KG1 (cell line): ENCODE results near the gene PRDM16.

Source experiments
- DNase-seq: peaks from one replicate; lab custom pipeline; 2025; lab: John Stamatoyannopoulos, UW

PRDM16 gene

GRCh38 chr1:3206696-3207095, 137.7 kb downstream of the PRDM16 start:
- DNase-seq, result no peak

DNA sequence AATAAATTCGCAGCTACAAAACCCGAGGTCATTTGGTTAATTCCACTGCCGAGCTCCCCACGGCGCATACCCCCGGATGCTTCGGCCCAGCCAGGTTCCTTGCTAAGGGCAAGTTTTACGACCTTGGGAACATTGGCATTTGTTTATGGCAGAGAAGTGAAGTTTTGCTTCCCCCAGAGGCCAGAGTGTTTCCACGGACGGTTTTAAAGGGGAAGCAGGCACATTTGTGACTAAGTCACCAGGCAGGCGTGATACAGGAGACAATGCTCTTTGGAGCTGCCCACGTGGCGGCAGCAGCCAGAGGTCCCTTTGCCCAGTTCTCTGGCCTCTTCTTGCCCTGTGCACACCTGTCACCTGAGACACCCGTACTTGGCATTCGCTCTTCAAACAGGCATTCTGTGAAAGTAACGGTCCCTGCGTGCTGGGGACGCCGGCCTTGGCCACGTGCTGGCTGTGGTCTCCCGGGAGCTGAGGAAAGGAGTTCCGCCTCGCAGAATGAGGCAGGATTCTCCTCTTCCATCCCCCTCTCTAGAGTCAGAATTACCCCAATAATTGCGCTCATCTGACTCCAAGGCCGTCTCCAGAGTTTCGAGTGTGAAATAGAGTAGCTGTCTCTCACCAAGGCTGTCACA, 138.3 kb downstream of the PRDM16 start:
- no peak for DNase-seq

DNA sequence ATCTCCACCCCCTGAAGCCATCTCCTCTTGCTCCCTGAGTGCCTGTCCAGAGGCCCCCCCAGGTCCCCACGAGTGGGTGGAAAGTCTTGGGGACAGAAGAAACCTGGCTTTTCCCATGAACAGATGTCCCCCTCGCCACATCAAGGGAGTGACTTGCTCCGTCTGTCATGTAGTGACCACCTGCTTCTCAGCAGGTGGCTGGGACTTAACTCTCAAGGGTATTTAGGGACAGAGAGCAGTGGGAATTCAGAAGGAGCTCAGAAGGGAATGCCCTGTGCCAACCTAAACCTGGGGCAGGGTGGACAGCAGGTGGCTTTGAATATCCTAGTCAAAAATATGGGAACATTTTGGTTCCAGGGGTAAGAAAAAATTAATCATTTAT, 139.8 kb downstream of the PRDM16 start:
- no peak for DNase-seq

DNA sequence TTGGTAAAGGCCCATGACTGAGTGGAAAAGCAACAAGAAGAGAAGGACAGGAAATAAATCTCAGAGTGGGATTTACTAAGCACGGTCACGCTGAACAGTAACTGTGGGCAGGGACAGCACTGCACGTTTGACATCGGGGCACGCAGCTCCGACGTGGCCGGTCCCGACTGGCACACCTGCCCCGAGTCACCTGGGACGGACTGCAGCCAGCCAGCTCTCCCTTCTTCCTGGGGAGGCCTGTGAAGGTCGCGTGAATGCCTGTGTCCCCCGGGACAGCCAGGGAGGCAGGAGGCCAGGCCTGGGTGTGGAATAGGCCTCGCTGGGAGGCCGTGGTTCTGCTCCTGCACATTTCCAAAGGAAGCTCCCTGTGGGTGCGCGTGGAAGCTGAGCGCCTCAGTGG, 140.2 kb downstream of the PRDM16 start:
- no peak for DNase-seq

GRCh38 chr1:3211582-3212375, 142.8 kb downstream of the PRDM16 start:
- no peak for DNase-seq

DNA sequence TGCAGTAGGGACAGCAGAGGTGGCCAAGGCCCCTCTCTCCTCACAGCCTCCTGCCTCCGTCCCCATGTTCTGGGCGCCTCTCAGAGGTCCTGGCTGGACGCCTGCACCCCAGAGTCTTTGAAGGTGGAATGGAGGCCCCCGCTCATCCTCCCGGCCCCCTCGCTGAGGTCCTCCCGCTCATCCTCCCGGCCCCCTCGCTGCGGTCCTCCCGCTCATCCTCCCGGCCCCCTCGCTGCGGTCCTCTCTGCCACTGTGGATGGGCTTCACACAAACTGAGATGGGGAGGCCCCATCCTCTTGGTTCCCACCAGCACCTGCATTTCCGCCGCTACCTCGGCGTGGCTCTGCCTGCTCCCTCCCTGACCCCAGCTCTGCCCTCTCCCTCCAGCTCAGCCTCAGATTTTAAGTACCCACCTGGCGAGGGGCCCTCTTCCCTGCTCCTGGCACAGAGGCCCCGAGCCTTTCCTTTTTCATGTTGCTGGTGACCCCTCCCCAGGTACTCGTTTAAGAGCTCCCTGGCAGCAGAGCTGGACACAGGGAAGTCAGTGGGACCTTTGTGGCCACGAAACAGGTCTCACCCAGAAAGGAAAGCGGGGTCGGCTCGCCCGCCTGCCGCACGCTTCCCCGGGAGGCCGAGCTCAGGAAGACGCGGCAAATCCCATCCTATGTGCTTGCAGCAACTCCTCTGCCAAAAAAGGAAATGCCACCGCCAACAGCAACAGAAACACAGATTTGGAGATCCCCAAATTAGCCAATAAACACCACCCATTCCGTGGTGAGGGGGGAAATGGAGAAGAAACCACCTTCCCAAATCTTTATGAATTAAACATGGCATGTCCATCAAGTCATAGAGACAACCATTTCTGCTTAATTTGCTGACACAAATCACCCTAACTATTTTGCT, 143.7 kb downstream of the PRDM16 start:
- no peak for DNase-seq

- no peak for DNase-seq
Measured at GRCh38 chr1:3213730-3214129, 144.7 kb downstream of the PRDM16 start.

DNA sequence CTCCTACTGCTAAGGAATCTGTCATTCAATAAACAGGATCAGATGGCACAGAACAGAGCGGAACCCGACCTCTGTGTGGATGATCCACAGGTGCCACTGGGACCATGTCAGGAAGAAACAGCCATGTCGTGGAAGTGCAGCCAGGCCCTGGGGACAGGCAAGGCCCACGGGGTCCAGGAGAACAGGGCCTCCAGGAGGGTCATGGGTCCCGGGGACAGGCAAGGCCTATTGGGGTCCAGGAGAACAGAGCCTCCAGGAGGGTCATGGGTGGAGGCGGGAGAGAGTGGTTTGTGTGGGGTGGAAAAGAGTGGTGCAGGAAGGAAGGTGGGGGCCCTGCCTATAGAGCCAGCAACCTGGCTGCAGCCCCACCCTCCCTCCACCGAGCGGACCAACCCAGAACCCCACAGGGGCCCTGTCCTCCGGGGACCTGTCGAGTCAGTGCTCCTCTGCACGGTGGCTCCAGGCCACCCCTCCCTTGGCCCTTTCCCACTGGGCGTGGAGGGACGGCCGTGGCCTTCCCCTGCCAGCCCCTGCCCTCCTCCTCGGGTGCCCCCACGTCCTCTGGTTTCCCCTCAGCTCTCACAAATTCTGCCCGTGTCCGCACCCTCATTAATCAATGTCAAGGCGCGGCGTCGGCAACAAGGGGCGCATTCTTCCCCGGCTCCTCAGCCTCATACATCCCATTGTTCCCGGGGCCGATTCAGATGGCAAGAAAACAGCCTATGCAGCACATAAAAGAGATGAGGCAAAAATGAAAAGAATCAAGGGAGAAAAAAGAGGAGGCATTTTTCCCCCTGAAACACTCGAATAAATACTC, 146.4 kb downstream of the PRDM16 start:
- DNase-seq, result no peak

DNA sequence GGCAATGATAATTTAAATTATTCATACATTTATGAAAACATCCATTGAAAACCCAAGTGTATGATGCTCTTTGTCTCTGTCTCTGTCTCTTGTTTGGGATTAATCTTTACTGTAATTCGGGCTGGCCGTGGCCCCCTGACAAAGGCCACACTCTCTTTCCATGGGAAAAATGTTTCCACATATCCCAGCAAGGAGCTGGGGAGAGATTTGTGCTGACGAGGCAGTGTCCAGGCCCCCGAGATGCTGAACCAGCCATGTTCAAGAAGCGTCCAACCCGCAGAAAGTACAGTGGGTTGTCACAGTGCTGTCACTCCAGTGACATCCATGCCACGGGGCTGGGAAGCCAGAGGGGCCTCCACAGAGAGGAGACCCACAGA, 147.0 kb downstream of the PRDM16 start:
- no peak for DNase-seq

DNA sequence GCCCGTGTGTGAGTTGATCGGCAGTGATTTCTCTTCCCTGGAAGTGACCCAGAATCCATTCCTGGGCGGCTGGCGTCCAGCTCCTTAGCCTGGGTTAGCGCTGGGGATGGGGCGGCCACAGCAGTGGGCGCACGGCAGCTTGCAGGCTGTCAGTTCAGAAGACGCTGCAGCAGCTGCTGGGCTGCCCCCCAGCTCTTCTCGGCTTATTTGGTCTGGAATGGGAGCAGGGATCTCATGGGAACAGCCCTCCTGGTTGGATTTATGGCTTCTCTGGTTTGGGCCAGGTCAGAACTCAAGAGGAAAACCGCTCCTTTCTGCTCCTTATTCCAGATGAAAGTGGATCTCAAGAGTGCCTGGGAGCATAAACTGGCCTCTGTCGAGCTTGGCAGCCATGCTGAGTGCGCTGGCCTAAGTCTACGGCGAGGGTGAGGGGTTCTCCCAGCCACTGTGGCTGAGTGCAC, 148.2 kb downstream of the PRDM16 start:
- DNase-seq, result no peak

GRCh38 chr1:3217979-3218679, 149.1 kb downstream of the PRDM16 start:
- no peak for DNase-seq

DNA sequence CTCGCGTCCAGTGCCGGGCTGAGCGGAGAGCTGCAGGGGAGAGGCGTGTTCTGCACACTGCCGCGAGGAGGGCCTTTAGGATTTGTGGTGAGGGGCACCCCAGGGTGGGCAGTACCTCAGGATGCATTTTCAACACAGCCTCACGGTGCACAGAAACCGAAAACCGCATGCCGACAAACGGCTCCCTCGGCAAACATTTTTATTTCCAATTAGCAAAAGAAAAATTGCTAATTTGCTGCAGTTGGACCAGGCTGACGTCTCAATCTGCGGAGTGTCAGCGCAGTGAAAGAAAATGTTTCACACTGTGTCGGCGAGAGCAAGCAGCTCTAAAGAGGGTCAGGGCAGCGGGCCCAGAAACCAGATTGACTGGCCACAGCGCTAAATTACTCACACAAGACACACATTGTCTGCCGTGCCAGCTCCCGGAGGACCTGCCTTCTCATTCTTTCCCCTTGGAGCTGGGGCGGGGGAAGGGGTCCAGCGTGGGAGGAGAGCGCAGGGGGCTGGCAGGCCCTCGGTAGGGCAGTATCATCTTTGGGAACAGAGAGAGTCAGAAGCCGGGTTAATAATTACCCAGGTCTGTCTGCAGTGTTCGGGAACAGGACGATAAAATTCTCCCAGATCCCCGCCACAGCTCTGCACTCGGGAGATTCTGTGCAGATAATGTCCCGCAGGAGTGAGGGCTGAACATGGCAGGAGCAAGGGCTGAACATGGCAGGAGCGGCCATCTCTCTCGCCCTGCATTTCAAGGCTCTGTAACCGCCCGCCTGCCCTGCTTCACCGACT, 150.2 kb downstream of the PRDM16 start:
- no peak for DNase-seq

GRCh38 chr1:3219791-3220467, 150.9 kb downstream of the PRDM16 start:
- DNase-seq, result no peak

DNA sequence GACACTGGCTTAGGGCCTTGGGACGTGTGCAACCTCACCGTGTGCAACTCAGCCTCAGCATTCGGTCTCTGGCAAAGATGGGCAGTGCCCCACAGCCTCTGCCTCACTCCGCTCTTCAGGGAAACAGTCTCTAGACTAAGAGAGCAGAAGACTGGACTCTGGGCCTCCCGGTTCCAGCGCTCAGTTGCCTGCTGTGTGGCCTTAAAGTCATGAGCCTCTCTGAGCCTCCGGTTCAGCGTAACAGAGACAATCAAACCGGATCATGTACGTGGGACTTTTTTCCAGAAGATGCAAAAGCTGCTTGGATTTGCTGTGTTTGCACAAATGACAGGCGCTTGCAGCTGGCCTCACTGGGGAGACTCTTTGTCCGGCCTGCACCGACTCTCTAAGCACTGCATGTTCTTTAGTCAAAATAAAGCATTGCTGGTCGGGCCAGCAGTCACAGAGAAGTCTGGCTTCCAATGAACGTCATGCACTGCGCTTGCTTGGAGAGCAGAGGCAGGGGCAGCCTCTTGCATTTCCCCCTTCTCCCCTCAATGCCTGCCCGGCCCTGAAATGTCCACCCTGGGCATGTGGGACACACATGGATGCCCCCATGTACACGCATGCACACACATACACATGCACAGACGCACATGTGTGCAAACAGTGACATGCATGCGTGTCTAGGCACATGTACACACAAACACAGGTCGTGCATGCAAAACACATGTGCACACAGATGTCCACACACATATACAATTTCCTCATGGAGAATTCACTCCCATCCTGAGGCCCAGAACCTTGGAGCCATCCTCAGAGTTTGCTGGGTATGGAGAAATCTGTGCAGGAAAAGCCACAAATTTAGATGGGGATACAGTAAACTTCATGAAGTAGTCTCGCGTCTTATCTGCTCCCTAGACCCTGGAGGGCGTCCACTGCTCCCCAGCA, 152.4 kb downstream of the PRDM16 start:
- DNase-seq, result no peak

GRCh38 chr1:3222042-3222692, 153.2 kb downstream of the PRDM16 start:
- peak; percentile 57 for DNase-seq

DNA sequence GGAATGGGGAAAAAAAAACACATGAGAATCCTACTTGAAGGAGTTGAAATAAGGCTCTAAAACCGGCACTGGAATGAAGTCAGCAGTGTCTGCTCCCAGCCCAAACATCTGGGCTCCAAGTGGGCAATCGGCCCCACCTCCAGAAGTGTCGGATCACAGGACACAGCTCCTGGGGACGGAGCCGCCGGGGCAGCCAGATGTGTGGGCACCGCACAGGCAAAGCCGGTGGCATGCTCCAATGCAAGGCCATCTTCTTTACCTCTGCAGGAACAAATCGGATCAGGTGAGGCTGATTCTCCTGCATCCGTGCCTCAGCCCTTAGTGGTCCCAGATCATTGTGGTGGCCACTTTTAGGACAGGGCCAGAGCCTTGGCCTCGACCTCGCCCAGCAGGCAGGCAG, 156.7 kb downstream of the PRDM16 start:
- DNase-seq, result no peak

GRCh38 chr1:3226191-3226590, 157.2 kb downstream of the PRDM16 start:
- no peak for DNase-seq

- no peak for DNase-seq
Measured at GRCh38 chr1:3226701-3227350, 157.8 kb downstream of the PRDM16 start.
